Measurements from ENCODE around the gene CDC42BPA.

The CDC42BPA gene

GRCh38 chr1:226948480-226948879, 369.8 kb downstream of the CDC42BPA start:
- no peak for DNase-seq (ENCODE audit: low read depth, low spot score)

GRCh38 chr1:226948051-226948450, 370.2 kb downstream of the CDC42BPA start:
- no peak for DNase-seq (ENCODE audit: low read depth, low spot score)

- no peak for DNase-seq (ENCODE audit: low read depth, low spot score)
Measured at GRCh38 chr1:226946841-226947240, 371.5 kb downstream of the CDC42BPA start.

- DNase-seq (ENCODE audit: low read depth, low spot score), result no peak
Measured at GRCh38 chr1:226946285-226946684, 372.0 kb downstream of the CDC42BPA start.

GRCh38 chr1:226945858-226946245, 372.4 kb downstream of the CDC42BPA start:
- DNase-seq (ENCODE audit: low read depth, low spot score), result no peak

- peak; percentile 20 for DNase-seq (ENCODE audit: low read depth, low spot score)
Measured at GRCh38 chr1:226945106-226945857, 373.0 kb downstream of the CDC42BPA start.

GRCh38 chr1:226943927-226944326, 374.4 kb downstream of the CDC42BPA start:
- no peak for DNase-seq (ENCODE audit: low read depth, low spot score)

GRCh38 chr1:226943156-226943555, 375.1 kb downstream of the CDC42BPA start:
- DNase-seq (ENCODE audit: low read depth, low spot score), result no peak

- no peak for DNase-seq (ENCODE audit: low read depth, low spot score)
Measured at GRCh38 chr1:226942392-226942791, 375.9 kb downstream of the CDC42BPA start.

GRCh38 chr1:226940806-226941067, 377.6 kb downstream of the CDC42BPA start:
- no peak for DNase-seq (ENCODE audit: low read depth, low spot score)

GRCh38 chr1:226940029-226940805, 378.1 kb downstream of the CDC42BPA start, which contains the start of gene COQ8A:
TSS of gene COQ8A (plus strand) at chr1:226940294. CDS start at chr1:226961386, 21,092 bp downstream.
- DNase-seq (ENCODE audit: low read depth, low spot score), result peak; percentile 100
